HUES64 (cell line): Measurements from ENCODE around the gene KIAA0930.
A peak's percentile ranks its signal among the peaks of the same experiment; 100 is the strongest.

Experiments used
- H3K27ac ChIP-seq: 2 replicates; pipeline ENCODE4 v1.7.0; 2013; ENCODE audit warnings: low read depth, low read length, inconsistent platforms
- H3K27me3 ChIP-seq: 2 replicates; pipeline ENCODE4 v1.6.1; 2013; ENCODE audit warnings: mild to moderate bottlenecking, low read length; ENCODE audit not compliant: insufficient read depth
- H3K36me3 ChIP-seq: 2 replicates; pipeline ENCODE4 v1.6.1; 2013; ENCODE audit warnings: mild to moderate bottlenecking, low read length; ENCODE audit not compliant: insufficient read depth
- H3K4me1 ChIP-seq: 2 replicates; pipeline ENCODE4 v1.6.1; 2013; ENCODE audit warnings: mild to moderate bottlenecking, low read length, moderate library complexity; ENCODE audit not compliant: insufficient read depth
- H3K4me3 ChIP-seq: 2 replicates; pipeline ENCODE4 v1.5.1; 2013; ENCODE audit warnings: mild to moderate bottlenecking, low read length, moderate library complexity
- H3K9ac ChIP-seq: 2 replicates; pipeline ENCODE4 v1.6.1; 2013; ENCODE audit warnings: mild to moderate bottlenecking, low read depth, low read length
- H3K9me3 ChIP-seq: 2 replicates; pipeline ENCODE4 v1.6.1; 2013; ENCODE audit warnings: low read depth, low read length; ENCODE audit not compliant: insufficient read depth
- WGBS: fragments of 150-250, 120-280 bp; methylation state at CpG from one replicate; pipeline ENCODE4 v1.1.7; 2013; ENCODE audit warnings: missing lambda C conversion rate; 5-methylcytosine and 5-hydroxymethylcytosine counted together

The KIAA0930 gene

DNA sequence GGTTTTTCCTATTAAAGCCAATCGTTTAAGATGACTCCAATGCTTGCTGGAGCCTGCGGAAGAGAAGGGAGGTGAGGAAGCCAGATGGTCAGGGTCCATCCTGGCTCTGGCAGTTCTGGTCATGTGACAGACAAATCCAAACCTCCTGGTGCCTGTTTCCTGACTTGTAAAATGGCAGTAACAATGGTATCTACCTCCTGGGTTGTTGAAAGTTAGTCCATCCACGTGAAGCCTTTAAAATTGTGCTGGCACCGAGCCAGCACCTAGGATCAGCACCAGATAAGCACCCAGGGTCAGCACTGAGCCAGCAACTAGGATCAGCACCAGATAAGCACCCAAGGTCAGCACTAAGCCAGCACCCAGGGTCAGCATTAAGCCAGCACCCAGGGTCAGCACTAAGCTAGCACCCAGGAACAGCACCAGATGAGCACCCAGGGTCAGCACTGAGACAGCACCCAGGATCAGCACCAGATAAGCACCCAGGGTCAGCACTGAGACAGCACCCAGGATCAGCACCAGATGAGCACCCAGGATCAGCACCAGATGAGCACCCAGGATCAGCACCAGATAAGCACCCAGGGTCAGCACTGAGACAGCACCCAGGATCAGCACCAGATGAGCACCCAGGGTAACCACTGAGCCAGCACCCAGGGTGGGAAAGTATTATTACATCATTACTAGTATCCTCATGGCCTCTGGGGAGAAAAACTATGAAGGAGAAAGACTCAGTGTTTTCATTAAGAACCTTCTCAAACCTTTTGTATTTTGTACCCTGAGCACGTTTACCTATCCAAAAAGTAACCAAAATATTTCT lies 17.2 kb downstream of the KIAA0930 start:
- no peaks in the 10 kb centered on the region for H3K27me3 ChIP-seq
- 85% methylated on average over 5 of the region's 5 CpGs for WGBS
- no peak overlapping the region for H3K27ac ChIP-seq
- no peaks in the 10 kb centered on the region for H3K9me3 ChIP-seq
- no peak overlapping the region for H3K4me3 ChIP-seq
- no peak overlapping the region for H3K9ac ChIP-seq
- peaks cover 16% of the 10 kb centered on the region for H3K4me1 ChIP-seq
- H3K36me3 ChIP-seq, result no peaks in the 10 kb centered on the region

GRCh38 chr22:45221201-45221600 lies 19.5 kb downstream of the KIAA0930 start:
- 95% methylated on average over 5 of the region's 5 CpGs for WGBS
- Histone ChIP-seq H3K9me3 (no peaks in the 10 kb centered on the region), H3K27ac (no peak overlapping the region), H3K9ac (no peak overlapping the region), H3K36me3 (no peaks in the 10 kb centered on the region), H3K27me3 (no peaks in the 10 kb centered on the region), H3K4me1 (peaks cover 13% of the 10 kb centered on the region), H3K4me3 (no peak overlapping the region)

GRCh38 chr22:45218976-45219375 lies 21.7 kb downstream of the KIAA0930 start:
- H3K9ac ChIP-seq, result no peak overlapping the region
- no peak overlapping the region for H3K4me3 ChIP-seq
- WGBS, result 80% methylated on average over 9 of the region's 9 CpGs
- H3K27ac ChIP-seq, result no peak overlapping the region
- H3K4me1 ChIP-seq, result no peaks in the 10 kb centered on the region
- no peaks in the 10 kb centered on the region for H3K9me3 ChIP-seq
- H3K36me3 ChIP-seq, result no peaks in the 10 kb centered on the region
- H3K27me3 ChIP-seq, result no peaks in the 10 kb centered on the region

DNA sequence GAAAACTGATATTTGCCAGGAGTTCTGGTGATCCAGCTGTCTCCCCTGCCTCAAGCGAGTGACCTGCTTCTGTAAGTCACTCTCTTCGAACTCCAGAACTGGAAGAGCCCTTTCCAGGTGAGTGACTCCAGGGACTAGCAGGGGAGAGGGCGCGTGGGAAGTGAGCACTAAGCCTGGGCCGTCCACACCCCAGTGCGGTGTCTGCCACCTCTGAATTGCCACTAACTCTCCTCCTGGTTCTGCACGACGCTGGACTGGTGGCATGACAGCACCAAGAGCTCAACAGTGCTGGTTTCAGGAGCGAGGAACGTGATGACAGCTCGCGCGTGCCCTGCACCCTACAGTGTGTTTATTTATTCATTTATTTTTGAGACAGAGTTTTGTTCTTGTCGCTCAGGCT lies 22.9 kb downstream of the KIAA0930 start:
- WGBS, result 93% methylated on average over 14 of the region's 14 CpGs
- Histone ChIP-seq H3K9ac (no peak overlapping the region), H3K4me3 (no peak overlapping the region), H3K27ac (no peak overlapping the region), H3K27me3 (no peaks in the 10 kb centered on the region), H3K36me3 (no peaks in the 10 kb centered on the region), H3K9me3 (no peaks in the 10 kb centered on the region), H3K4me1 (peaks cover 5% of the 10 kb centered on the region; the same call in 1 of the 2 replicates)

- H3K27me3 ChIP-seq, result no peaks in the 10 kb centered on the region
- no peak overlapping the region for H3K27ac ChIP-seq
- WGBS, result 97% methylated on average over 6 of the region's 6 CpGs
- no peaks in the 10 kb centered on the region for H3K9me3 ChIP-seq
- H3K9ac ChIP-seq, result no peak overlapping the region
- peaks cover 7% of the 10 kb centered on the region; the same call in 1 of the 2 replicates for H3K4me1 ChIP-seq
- H3K36me3 ChIP-seq, result no peaks in the 10 kb centered on the region
- H3K4me3 ChIP-seq, result no peak overlapping the region
These were observed 23.3 kb downstream of the KIAA0930 start for GRCh38 chr22:45217345-45217744.

GRCh38 chr22:45216133-45217003 lies 24.3 kb downstream of the KIAA0930 start:
- Histone ChIP-seq H3K4me3 (no peak overlapping the region), H3K36me3 (no peaks in the 10 kb centered on the region), H3K27ac (no peak overlapping the region), H3K9ac (no peak overlapping the region), H3K9me3 (no peaks in the 10 kb centered on the region), H3K27me3 (no peaks in the 10 kb centered on the region), H3K4me1 (peaks cover 10% of the 10 kb centered on the region; the same call in 1 of the 2 replicates)
- WGBS, result 50% methylated on average over 22 of the region's 22 CpGs

DNA sequence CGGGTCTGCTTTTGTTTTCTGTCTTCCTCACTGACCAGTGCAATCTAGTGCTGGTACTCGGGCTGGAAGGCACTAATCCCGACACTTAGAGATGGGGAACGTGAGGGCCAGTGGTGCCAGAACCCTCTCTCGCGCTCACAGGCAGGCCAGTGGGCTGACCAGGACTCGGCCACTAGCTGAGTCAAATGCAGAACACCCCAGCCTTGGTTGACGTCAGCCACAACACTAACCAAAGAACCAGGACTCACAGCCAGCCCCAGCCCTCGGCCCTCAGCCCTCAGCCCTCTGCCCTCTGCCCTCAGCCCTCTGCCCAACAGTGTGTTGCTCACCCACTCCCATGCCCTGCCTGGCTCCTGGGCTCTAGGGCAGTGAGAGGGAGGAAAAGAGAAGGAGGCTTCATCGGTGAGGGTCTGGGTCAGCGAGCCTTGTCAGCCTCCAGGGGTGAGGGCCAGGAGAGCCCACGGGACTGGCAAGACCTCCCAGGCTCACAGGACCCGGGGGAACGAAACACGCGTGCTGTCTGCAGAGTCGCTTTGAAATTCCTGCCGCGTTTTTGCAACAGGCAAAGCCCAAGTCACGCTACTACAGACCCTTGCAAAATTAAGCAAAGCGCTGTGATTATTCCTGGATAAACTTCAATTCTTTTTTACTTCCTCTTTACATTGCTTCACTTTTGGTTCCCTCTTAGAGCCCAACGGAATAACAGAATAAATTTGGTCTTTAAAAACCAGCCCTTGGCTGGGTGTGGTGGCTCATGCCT lies 27.5 kb downstream of the KIAA0930 start:
- H3K9ac ChIP-seq, result no peak overlapping the region
- no peaks in the 10 kb centered on the region for H3K9me3 ChIP-seq
- H3K4me1 ChIP-seq, result peaks cover 10% of the 10 kb centered on the region; the same call in 1 of the 2 replicates
- H3K27ac ChIP-seq, result no peak overlapping the region
- no peaks in the 10 kb centered on the region for H3K36me3 ChIP-seq
- no peaks in the 10 kb centered on the region for H3K27me3 ChIP-seq
- WGBS, result 71% methylated on average over 22 of the region's 22 CpGs
- H3K4me3 ChIP-seq, result 0 out of 2 replicates have a peak overlapping the region, but pooled peaks have one; percentile 15

DNA sequence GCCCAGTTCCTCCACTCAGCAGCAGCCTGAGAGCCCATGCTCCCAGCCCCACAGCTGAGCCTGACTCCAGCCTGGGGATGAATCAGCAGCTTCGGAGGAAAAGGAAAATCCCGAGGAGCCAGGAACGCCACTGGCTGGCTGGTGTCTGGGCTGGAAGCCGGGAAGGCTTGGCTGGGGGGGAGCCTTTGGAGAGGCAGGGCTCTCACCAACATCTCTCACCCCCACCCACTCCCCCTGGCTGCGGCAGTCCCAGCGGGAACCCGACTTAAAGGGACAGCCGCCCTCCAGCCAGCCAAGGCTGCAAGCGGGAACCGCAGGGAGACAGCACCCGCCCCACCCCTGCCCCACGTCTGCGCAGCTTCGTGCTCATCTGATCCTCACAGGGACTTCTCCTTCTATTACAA lies 28.4 kb downstream of the KIAA0930 start:
- Histone ChIP-seq H3K4me1 (peaks cover 10% of the 10 kb centered on the region; the same call in 1 of the 2 replicates), H3K27me3 (no peaks in the 10 kb centered on the region), H3K9me3 (no peaks in the 10 kb centered on the region), H3K4me3 (peak overlapping the region; percentile 15), H3K36me3 (no peaks in the 10 kb centered on the region), H3K9ac (peak overlapping the region; percentile 27; the same call in 1 of the 2 replicates), H3K27ac (no peak overlapping the region)
- WGBS, result 7% methylated on average over 11 of the region's 14 CpGs

GRCh38 chr22:45211848-45212247 lies 28.8 kb downstream of the KIAA0930 start:
- Histone ChIP-seq H3K27ac (no peak overlapping the region), H3K36me3 (no peaks in the 10 kb centered on the region), H3K4me3 (peak overlapping the region; percentile 15; the same call in 1 of the 2 replicates), H3K9me3 (no peaks in the 10 kb centered on the region), H3K9ac (peak overlapping the region; percentile 27; the same call in 1 of the 2 replicates), H3K27me3 (no peaks in the 10 kb centered on the region), H3K4me1 (peaks cover 10% of the 10 kb centered on the region; the same call in 1 of the 2 replicates)
- 84% methylated on average over 18 of the region's 18 CpGs for WGBS

GRCh38 chr22:45211435-45211834 lies 29.3 kb downstream of the KIAA0930 start:
- no peaks in the 10 kb centered on the region for H3K36me3 ChIP-seq
- no peak overlapping the region for H3K27ac ChIP-seq
- no peaks in the 10 kb centered on the region for H3K27me3 ChIP-seq
- no peak overlapping the region for H3K4me3 ChIP-seq
- peaks cover 10% of the 10 kb centered on the region; the same call in 1 of the 2 replicates for H3K4me1 ChIP-seq
- WGBS, result 90% methylated on average over 8 of the region's 8 CpGs
- no peaks in the 10 kb centered on the region for H3K9me3 ChIP-seq
- no peak overlapping the region for H3K9ac ChIP-seq
